ENCODE results near the gene GORASP1. TPM values are rescaled to one million over a fixed set of nuclear protein-coding genes. Genes with fewer than 3 reads are reported as not detected.
A peak's percentile ranks its signal among the peaks of the same experiment; 100 is the strongest.

Gene GORASP1
- total RNA-seq = 54.3 and 62.1 TPM in 2 replicates
- long read RNA-seq, transcript GORASP1-201 (9 exons, 3,722 nt) = major isoform, 22 of 46 reads
- long read RNA-seq, partial matches to known transcripts = 5 of 46 reads
- long read RNA-seq, other reads (novel, unspliced or antisense) = 17 of 46 reads

DNA sequence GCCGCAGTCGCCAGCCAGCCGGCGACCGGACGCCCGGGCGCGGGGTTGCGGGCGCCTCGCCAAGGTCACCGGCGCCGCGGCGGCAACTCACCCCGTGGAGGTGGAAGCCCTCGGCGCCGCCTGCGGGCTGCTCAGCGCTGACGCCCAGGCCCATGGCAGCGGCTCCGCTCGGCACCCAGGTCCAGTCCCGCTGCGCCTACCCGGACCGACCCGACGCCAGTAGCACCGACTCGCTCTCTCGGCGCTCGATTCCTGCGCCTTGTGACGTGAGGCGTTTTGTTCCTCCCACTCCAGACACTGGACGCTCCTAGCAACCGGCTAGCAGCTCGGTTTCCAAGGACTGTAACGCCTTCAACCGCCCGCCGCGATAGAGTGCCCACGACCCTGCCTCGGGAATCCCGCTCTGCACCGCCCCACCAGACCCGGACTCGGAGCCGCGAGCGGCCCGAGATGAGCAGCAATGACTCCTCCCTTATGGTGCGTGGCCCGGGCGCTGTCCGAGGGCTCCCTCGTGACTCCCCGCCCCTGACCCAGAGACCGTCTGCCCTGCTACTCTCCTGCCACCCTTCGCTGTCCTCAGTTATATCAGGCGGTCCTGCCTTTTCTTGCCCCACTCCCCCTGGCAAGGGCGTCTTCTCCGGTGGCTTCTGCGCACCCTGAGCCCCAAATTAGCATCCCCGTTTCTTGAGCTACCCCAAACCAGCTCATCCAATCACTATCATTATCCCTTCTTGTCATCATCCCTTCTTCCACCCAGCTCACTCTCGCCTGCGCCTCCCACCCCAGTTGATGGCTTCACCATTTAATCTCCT is at the start of gene GORASP1, which contains the start of gene TTC21A:
GORASP1 (minus strand) TSS at position 240 of the 812 bp plus-strand sequence; CDS start at position 154, 86 bp downstream.
TTC21A (plus strand) TSS at position 293 of the 812 bp plus-strand sequence; CDS start at position 451, 158 bp downstream.
- TF ChIP-seq, protein P1, sequence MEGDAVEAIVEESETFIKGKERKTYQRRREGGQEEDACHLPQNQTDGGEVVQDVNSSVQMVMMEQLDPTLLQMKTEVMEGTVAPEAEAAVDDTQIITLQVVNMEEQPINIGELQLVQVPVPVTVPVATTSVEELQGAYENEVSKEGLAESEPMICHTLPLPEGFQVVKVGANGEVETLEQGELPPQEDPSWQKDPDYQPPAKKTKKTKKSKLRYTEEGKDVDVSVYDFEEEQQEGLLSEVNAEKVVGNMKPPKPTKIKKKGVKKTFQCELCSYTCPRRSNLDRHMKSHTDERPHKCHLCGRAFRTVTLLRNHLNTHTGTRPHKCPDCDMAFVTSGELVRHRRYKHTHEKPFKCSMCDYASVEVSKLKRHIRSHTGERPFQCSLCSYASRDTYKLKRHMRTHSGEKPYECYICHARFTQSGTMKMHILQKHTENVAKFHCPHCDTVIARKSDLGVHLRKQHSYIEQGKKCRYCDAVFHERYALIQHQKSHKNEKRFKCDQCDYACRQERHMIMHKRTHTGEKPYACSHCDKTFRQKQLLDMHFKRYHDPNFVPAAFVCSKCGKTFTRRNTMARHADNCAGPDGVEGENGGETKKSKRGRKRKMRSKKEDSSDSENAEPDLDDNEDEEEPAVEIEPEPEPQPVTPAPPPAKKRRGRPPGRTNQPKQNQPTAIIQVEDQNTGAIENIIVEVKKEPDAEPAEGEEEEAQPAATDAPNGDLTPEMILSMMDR (IDR thresholded peaks at IDR 0.05) = no peak
- no peaks in the 10 kb centered on the region for H3K9me3 Mint-ChIP-seq (ENCODE audit: unreplicated experiment)
- peaks cover 2% of the 10 kb centered on the region for H3K36me3 Mint-ChIP-seq (ENCODE audit: unreplicated experiment)
- H3K27ac Mint-ChIP-seq (ENCODE audit: unreplicated experiment) = peak within 1 kb of the TSS; percentile 95
- peak; percentile 92 for DNase-seq (ENCODE audit: extremely low spot score, unreplicated experiment)
- H3K27me3 Mint-ChIP-seq (ENCODE audit: unreplicated experiment) = no peaks in the 10 kb centered on the region
- peaks cover 39% of the 10 kb centered on the region for H3K4me1 Mint-ChIP-seq (ENCODE audit: unreplicated experiment)
- peak within 1 kb of the TSS; percentile 94 for H3K4me3 Mint-ChIP-seq (ENCODE audit: unreplicated experiment)

DNA sequence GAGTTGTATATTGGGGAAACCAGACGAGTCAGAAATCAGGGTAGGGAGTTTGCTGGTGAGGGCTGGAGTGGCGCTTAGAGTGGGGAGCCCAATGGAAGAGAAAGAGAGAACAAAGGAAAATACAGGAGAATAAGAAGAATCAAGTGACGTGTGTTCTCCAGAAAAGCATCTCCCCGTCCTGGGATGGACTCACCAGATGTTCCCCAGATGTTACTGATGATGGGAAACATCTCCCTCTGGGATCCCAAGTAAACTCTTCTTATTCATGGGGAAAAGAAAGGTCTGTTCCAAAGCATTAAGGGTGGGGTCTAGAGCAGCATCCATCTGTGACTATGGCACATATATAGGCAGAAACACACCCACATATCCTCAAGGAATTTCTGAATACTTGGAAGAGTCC is 49.0 kb upstream of the GORASP1 start:
- Mint-ChIP-seq H3K4me1 (ENCODE audit: unreplicated experiment) (peaks cover 17% of the 10 kb centered on the region), H3K36me3 (ENCODE audit: unreplicated experiment) (no peaks in the 10 kb centered on the region), H3K27me3 (ENCODE audit: unreplicated experiment) (peaks cover 17% of the 10 kb centered on the region), H3K4me3 (ENCODE audit: unreplicated experiment) (no peak overlapping the region), H3K27ac (ENCODE audit: unreplicated experiment) (no peak overlapping the region), H3K9me3 (ENCODE audit: unreplicated experiment) (no peaks in the 10 kb centered on the region)
- no peak for DNase-seq (ENCODE audit: extremely low spot score, unreplicated experiment)
- TF ChIP-seq, protein P1 (IDR thresholded peaks at IDR 0.05) = no peak

DNA sequence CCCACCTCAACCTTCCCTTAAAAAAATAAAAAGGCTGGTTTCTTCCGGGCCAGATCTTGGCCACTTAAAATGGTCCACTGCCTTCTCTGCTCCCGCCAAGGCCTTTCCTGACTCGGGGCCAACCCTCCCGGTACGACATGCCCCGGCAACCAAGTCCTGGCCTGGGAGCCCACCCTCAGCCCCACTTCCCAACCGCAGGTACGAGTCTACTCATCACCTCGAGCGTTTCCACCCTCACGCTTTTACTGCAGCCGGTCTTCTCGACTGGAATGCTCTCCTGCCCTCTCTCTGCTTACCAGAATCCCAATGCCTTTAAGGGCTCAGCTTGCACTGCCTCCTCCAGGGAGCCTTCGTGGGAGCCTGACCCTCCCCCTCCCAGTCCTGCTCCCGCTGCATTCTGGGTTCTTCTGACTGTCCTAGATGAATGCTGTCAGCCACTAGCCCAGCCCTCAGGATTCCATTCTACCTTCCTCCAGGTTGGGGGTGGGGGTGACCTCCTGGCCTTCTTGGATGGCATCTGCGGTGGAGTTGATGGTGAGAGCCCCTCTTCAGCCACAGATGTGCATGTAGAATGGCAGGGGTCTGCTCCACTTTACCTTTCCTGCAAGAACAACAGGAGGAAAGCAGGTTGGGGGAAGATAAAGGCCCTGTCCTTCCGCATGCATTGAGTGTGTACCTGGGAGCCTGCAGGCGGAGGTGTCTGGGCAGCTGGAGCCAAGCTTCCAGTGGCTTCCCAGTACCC is 47.0 kb upstream of the GORASP1 start:
- Mint-ChIP-seq H3K36me3 (ENCODE audit: unreplicated experiment) (no peaks in the 10 kb centered on the region), H3K9me3 (ENCODE audit: unreplicated experiment) (no peaks in the 10 kb centered on the region), H3K27ac (ENCODE audit: unreplicated experiment) (peak overlapping the region; percentile 62), H3K27me3 (ENCODE audit: unreplicated experiment) (peaks cover 12% of the 10 kb centered on the region), H3K4me3 (ENCODE audit: unreplicated experiment) (peak overlapping the region; percentile 62), H3K4me1 (ENCODE audit: unreplicated experiment) (peaks cover 37% of the 10 kb centered on the region)
- DNase-seq (ENCODE audit: extremely low spot score, unreplicated experiment) = no peak
- TF ChIP-seq, protein P1 (IDR thresholded peaks at IDR 0.05) = no peak

DNA sequence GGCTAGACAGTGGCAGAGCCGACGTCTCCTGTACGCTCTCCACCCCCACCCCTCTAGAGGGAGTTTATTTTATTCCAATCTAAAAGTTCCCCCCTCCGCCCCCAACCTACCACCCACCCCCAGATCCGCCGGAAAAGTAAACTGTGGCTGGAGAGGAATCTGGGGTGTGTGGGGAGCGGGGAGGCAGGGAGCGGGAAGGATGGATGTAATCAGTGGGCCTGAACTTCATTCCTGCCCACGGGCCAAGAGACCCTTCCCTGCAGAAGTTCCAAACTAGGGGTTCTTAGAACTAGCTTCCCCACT is 46.5 kb upstream of the GORASP1 start:
- Mint-ChIP-seq H3K4me1 (ENCODE audit: unreplicated experiment) (peaks cover 42% of the 10 kb centered on the region), H3K9me3 (ENCODE audit: unreplicated experiment) (no peaks in the 10 kb centered on the region), H3K27me3 (ENCODE audit: unreplicated experiment) (peaks cover 6% of the 10 kb centered on the region), H3K36me3 (ENCODE audit: unreplicated experiment) (no peaks in the 10 kb centered on the region), H3K4me3 (ENCODE audit: unreplicated experiment) (peak overlapping the region; percentile 62), H3K27ac (ENCODE audit: unreplicated experiment) (peak overlapping the region; percentile 62)
- DNase-seq (ENCODE audit: extremely low spot score, unreplicated experiment) = no peak
- TF ChIP-seq, protein P1 (IDR thresholded peaks at IDR 0.05) = no peak

Data from osteocyte (in vitro differentiated cells).